C4-2B (cell line): ENCODE data around the gene CTSD.

Experiments used
- H3K27ac ChIP-seq: fragments of 450-650 bp; 2 replicates; pipeline ENCODE4 v1.5.1; 2017
- ZFX ChIP-seq: fragments of 450-650 bp; IDR thresholded peaks from 2 replicates; pipeline ENCODE4 v1.6.1; 2017
- TF ChIP-seq, protein P1 (sequence below): fragments of 450-650 bp; conservative IDR thresholded peaks from 2 replicates; pipeline ENCODE4 v1.5.1; 2017; ENCODE audit warnings: mild to moderate bottlenecking

CTSD gene

DNA sequence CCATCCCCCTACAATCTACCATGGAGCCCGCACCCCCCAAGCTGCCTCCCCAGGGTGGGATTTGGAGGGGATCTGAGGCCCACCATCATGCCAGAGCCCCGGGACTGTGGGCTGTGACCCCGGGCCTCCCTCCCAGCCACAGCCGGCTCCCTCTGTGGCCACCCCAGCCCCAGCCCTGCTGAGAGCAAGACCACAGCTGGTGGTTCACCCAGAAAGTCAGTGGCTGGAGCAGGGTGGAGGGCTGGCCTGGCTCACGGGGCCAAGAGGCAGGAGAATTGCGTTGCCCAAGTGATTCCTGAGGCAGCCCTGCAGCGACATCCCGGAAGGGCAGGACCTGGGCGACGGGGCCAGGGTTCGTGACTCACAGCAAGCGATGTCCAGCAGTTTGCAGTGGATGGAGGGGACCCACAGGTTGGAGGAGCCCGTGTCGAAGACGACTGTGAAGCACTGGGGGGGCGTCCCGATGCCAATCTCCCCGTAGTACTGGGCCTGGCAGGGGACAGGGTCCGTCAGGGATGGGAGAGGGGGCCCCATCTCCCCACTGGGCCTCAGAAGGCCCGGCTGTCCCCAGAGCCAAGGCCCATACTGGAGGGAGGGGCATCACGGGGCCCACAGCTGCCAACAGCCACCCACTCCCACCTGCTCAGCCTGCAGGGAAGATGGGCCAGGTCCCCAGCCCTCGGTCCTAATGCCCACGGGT is 4.4 kb downstream of the CTSD start:
- H3K27ac ChIP-seq, result no peak overlapping the region

DNA sequence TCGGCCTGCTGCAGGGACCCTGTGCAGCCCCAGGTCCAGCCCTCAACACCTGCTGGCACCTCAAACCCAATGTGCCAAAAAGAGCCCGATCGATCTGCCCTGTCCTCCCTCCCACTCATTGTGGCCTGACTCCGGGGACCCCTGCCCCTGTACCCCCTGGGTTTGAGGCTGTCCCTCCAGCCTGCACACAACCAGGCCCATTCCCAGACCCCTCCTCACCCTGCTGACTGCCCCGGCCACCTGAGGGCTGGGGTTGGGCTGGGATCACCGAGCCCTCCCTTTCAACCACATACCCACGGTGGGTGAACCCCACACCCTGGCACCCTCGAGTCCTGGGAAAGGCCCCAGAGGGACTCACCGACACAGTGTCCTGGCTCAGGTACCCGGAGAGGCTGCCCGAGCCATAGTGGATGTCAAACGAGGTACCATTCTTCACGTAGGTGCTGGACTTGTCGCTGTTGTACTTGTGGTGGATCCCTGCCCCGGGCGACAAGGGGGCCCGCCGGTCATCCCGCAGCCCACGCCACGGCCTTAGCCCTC is 5.0 kb downstream of the CTSD start:
- no peak overlapping the region for H3K27ac ChIP-seq
- no peak for TF ChIP-seq ZFX
- TF ChIP-seq, protein P1, sequence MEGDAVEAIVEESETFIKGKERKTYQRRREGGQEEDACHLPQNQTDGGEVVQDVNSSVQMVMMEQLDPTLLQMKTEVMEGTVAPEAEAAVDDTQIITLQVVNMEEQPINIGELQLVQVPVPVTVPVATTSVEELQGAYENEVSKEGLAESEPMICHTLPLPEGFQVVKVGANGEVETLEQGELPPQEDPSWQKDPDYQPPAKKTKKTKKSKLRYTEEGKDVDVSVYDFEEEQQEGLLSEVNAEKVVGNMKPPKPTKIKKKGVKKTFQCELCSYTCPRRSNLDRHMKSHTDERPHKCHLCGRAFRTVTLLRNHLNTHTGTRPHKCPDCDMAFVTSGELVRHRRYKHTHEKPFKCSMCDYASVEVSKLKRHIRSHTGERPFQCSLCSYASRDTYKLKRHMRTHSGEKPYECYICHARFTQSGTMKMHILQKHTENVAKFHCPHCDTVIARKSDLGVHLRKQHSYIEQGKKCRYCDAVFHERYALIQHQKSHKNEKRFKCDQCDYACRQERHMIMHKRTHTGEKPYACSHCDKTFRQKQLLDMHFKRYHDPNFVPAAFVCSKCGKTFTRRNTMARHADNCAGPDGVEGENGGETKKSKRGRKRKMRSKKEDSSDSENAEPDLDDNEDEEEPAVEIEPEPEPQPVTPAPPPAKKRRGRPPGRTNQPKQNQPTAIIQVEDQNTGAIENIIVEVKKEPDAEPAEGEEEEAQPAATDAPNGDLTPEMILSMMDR, result no peak

More for the DNA sequence above, 4.4 kb downstream of the CTSD start:
- TF ChIP-seq ZFX, result no peak
- TF ChIP-seq, protein P1, result no peak

DNA sequence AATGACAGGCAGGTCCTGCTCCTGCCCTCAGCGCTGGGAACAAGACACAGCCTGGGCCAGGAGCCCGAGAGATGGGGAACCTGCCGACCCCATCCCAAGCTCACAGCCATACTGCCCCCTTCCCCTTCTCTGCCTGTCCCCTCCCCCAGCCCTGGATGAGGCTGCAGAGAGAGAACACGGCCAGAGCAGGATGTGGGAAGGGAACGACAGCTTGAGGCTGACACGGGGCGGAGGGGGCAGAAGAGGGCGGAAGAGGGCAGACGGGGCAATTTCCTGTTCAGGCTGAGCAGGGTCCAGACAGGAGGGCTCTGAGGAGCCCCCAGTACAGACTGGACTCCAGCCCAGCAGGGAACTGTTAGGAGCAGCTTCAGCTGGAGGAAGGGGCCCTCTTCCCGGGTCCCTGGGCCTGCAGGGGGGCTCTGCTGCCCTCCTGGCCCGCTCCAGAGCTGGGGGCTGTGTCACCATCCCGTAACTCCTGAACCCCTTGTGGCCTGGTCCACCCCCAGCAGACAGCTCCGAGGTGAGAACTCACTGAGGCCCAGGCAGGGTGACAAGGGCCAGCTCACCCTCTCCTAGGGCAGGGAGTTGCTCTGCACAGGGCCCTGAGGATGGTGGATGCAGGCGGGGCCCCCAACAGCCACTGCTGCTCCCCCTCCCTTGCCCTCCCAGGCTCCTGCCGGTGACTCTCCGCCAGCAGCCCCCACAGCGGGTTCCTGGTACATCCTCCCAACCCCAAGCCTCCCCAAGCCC is 5.7 kb downstream of the CTSD start:
- TF ChIP-seq ZFX, result no peak
- TF ChIP-seq, protein P1, result no peak

DNA sequence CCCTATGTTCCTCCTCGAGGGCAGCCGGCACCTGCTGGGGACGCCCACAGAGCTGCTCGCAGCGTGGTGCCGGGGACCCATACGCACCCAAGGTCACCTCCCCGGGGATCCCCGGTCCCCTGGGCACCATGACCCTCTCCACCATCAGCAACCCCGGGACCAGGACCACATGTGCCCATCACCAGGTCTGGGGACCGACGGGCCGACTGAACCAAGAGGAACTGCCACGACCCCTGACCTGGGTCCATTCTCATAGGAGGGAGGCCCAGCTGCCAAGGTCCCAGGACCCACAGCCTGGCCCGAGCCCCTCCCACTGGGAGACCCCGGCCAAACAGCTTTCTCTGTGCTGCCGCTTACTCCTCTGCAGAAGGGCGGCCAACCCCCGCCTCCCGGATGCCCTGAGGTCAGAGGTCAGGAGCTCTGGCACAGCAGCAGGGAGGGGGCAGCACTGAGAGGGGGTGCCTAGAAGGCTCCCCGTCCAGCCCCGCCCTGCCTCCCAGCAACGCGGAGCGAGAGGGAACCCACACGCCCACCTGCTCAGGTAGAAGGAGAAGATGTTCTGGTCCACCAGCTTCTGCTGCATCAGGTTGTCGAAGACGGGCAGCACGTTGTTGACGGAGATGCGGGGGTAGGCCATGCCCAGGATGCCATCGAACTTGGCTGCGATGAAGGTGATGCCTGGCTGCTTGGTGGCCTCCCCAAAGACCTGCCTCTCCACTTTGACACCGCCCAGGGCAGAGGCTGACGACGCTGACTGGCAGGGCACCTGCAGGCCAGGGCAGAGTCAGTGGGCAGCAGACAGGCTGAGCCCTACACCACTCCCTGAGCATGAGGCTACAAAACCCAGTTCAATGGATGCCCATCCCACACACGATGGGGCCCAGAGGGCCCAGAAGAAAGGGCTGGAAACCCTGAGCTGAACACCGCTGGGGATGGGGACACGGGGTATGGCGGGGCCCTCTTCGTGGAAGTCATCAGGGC is 6.6 kb downstream of the CTSD start:
- TF ChIP-seq, protein P1, result no peak
- TF ChIP-seq ZFX, result no peak
- no peak overlapping the region for H3K27ac ChIP-seq

More for the DNA sequence above, 5.7 kb downstream of the CTSD start:
- no peak overlapping the region for H3K27ac ChIP-seq

DNA sequence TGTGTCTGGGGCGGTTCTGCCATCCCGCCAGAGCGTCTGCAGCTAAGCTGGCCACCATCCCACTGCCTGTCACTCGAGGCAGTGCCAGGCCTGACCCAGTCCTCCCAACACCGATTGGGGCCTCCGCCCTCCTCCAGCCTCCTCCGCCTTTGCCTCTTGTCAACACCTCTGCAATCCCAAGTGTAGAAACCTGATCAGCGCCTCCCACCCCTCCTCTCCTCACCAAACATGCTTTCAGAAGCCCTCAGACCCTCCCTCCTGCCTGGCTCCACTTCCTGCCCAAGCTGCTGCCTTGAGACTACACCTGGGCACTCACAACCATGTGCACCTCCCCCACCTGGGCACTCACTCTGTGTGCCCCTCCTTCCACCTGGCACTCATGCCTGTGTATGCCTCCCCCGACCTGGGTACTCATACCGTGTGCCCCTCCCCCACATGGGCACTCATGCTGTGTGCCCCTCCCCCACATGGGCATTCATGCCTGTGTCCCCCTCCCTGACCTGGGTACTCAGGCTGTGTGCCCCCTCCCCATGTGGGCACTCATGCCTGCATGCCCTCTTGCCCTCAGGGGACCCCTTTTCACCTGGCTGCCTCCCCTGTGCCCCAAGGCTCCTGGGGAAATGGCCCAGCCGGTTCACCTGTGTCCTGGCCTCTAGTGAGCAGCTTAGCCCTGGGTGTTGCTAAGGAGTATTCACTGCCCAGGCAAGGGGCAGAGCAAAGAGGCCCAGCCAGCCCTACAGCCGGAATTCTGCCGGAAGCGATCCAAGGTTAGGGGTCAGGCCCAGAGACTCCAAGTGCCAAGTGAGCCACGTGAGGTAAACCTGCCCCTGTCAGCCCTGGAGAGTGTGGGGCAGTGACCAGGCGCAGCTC is 7.8 kb downstream of the CTSD start:
- no peak overlapping the region for H3K27ac ChIP-seq
- TF ChIP-seq ZFX, result no peak
- TF ChIP-seq, protein P1, result no peak

DNA sequence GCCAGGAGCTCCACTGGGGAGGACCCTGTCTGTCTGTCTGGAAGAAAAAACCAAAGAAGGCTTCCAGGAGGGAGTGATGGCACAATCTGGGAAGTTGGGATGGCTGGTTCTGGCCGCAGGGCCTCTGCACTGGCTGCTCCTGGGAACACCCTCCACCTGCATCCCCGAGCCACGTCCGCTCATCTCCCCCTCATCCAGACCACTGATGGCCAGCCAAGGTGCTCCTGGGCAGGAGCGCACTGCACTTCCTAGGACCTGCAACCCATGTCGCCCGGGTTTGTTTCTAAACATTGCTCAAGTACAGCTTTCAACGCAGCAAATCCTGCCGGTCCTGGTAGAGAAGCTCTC is 8.4 kb downstream of the CTSD start:
- TF ChIP-seq, protein P1, result no peak
- TF ChIP-seq ZFX, result no peak
- no peak overlapping the region for H3K27ac ChIP-seq
